NCI-H460 (cell line): ENCODE results near the gene KRT25. TPM values are rescaled to one million over a fixed set of nuclear protein-coding genes. Genes with fewer than 3 reads are reported as not detected.
"Not testable (repeated sequence)": the region's sequence is repeated elsewhere in the genome, so short reads cannot be mapped to it uniquely, and the experiment has no call there.

ENCODE experiments used
- DNase-seq: peaks from one replicate; pipeline ENCODE4 v3.0.0-alpha.2; 2016; ENCODE audit warnings: low read depth; ENCODE audit errors: extremely low read depth
- total RNA-seq: library from RNA; depleted of rRNA; stranded (reverse); fragments of >200 nt; shearing (Covaris generic); gene quantifications from 2 replicates; pipeline ENCODE4 v1.2.3, GENCODE V29; 2014

The KRT25 gene
- total RNA-seq, 1 experiment from 2014 or later: not detected

GRCh38 chr17:40760105-40761016 is 5.2 kb upstream of the KRT25 start:
- no peak for DNase-seq

GRCh38 chr17:40753804-40754203 is 1.3 kb downstream of the KRT25 start:
- no peak for DNase-seq

GRCh38 chr17:40751065-40751464 is 4.1 kb downstream of the KRT25 start:
- DNase-seq: no peak

- DNase-seq: no peak
Measured at GRCh38 chr17:40750391-40750790, 4.7 kb downstream of the KRT25 start.

- not testable (repeated sequence) for DNase-seq
Measured at GRCh38 chr17:40748666-40749065, 6.5 kb downstream of the KRT25 start.

GRCh38 chr17:40738553-40738952 is 16.6 kb downstream of the KRT25 start:
- no peak for DNase-seq

GRCh38 chr17:40735016-40735415 is 20.1 kb downstream of the KRT25 start:
- DNase-seq: no peak

GRCh38 chr17:40734018-40734417 is 21.1 kb downstream of the KRT25 start:
- DNase-seq: no peak

- DNase-seq: no peak
Measured at GRCh38 chr17:40730970-40731369, 24.2 kb downstream of the KRT25 start.

GRCh38 chr17:40727447-40728231 is 27.5 kb downstream of the KRT25 start:
- peak; percentile 58 for DNase-seq

- peak; percentile 5 for DNase-seq
Measured at GRCh38 chr17:40726919-40727318, 28.2 kb downstream of the KRT25 start.

GRCh38 chr17:40724656-40725055 is 30.5 kb downstream of the KRT25 start:
- no peak for DNase-seq

GRCh38 chr17:40722241-40722640 is 32.9 kb downstream of the KRT25 start:
- DNase-seq: no peak

GRCh38 chr17:40720899-40721298 is 34.2 kb downstream of the KRT25 start:
- no peak for DNase-seq

- no peak for DNase-seq
Measured at GRCh38 chr17:40718930-40719329, 36.2 kb downstream of the KRT25 start.

- DNase-seq: no peak
Measured at GRCh38 chr17:40717776-40718175, 37.4 kb downstream of the KRT25 start.

- no peak for DNase-seq
Measured at GRCh38 chr17:40714473-40714872, 40.7 kb downstream of the KRT25 start.

GRCh38 chr17:40707745-40708144 is 47.4 kb downstream of the KRT25 start:
- no peak for DNase-seq

GRCh38 chr17:40705584-40705983 is 49.5 kb downstream of the KRT25 start:
- DNase-seq: no peak

GRCh38 chr17:40703652-40704051 is 51.5 kb downstream of the KRT25 start, which contains the start of gene KRT24:
TSS of gene KRT24 (minus strand) at chr17:40703752. CDS start at chr17:40703693, 59 bp downstream.
- no peak for DNase-seq

- DNase-seq: no peak
Measured at GRCh38 chr17:40702271-40702670, 52.9 kb downstream of the KRT25 start.

- DNase-seq: no peak
Measured at GRCh38 chr17:40699853-40700252, 55.3 kb downstream of the KRT25 start.
